Activated naive CD8-positive, alpha-beta T cell (primary cell): ENCODE measurements around the gene CHN2.

Source experiments
- H3K27ac Mint-ChIP-seq: one replicate; pipeline ENCODE4 v1.8.0; 2021; ENCODE audit warnings: mixed read lengths
- H3K27me3 Mint-ChIP-seq: one replicate; pipeline ENCODE4 v1.8.0; 2021; ENCODE audit warnings: mixed read lengths
- H3K36me3 Mint-ChIP-seq: one replicate; pipeline ENCODE4 v1.8.0; 2021; ENCODE audit warnings: mixed read lengths
- H3K4me1 Mint-ChIP-seq: one replicate; pipeline ENCODE4 v1.8.0; 2021; ENCODE audit warnings: low read depth, mixed read lengths
- H3K4me3 Mint-ChIP-seq: one replicate; pipeline ENCODE4 v1.8.0; 2021; ENCODE audit warnings: mild to moderate bottlenecking, mixed read lengths
- H3K9me3 Mint-ChIP-seq: one replicate; pipeline ENCODE4 v1.8.0; 2021; ENCODE audit warnings: low read depth, mixed read lengths

Gene CHN2

DNA sequence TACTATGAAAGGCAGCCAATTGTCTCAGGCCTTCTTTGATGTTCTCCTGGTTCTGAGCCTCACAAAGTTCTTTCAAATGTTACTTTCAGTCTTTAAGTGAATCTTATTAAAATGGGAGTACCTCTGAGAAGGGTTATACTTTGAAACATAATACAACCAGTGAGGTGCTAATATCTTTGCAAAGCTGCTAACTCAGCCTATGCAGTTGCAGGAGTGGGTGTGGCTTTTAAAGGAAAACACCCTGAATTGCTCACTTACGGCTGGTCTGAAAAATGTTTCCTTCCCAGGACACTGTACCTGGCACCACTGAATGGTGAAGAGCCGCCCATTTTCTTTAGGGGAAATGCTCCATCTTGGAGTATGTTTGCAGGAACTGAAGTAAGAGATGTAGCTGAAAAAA lies 130.9 kb downstream of the CHN2 start:
- Mint-ChIP-seq H3K9me3 (no peaks in the 10 kb centered on the region), H3K27ac (no peak overlapping the region), H3K4me1 (peaks cover 17% of the 10 kb centered on the region), H3K36me3 (no peaks in the 10 kb centered on the region), H3K4me3 (no peak overlapping the region), H3K27me3 (peaks cover 3% of the 10 kb centered on the region)

DNA sequence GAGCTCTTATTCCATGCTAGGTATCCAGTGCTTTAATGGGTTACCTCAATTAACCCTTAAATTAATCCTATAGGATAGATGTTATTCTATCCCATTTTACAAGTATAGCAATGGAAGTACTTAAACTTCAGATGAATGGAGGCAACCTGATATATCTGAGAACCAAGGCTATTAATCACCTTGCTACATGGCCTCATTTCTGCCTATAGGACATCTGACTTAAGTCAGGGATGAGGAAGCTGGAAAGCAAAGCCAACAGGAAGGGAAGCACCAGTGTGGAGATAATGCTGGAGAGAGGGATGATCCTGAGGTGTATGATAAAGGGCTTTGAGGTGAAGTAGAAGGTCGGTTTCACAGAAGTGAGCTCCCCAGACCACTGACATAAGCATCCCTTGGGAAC lies 132.3 kb downstream of the CHN2 start:
- H3K36me3 Mint-ChIP-seq: no peaks in the 10 kb centered on the region
- H3K4me1 Mint-ChIP-seq: peaks cover 18% of the 10 kb centered on the region
- H3K27ac Mint-ChIP-seq: no peak overlapping the region
- H3K9me3 Mint-ChIP-seq: no peaks in the 10 kb centered on the region
- H3K27me3 Mint-ChIP-seq: peaks cover 3% of the 10 kb centered on the region
- H3K4me3 Mint-ChIP-seq: no peak overlapping the region

DNA sequence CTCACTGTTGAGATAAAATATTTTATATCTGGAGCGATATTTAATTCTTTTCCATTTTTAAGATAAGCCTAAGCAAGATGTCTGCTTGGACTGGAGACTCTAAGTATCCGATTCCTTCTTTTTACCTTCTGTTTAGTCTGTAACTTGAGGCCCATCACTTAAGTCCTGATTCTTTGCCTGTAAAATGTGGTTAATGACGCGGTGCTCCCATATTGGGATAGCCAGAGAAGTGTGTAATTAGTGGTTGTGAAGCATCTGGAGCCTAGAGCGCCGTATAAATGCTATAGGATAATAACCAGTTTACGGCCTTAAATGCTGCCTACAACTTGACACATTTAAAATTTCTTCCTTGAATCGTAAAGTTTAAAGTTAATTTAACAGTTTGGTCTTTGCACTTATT lies 132.9 kb downstream of the CHN2 start:
- Mint-ChIP-seq H3K36me3 (no peaks in the 10 kb centered on the region), H3K4me3 (no peak overlapping the region), H3K4me1 (peaks cover 18% of the 10 kb centered on the region), H3K27ac (no peak overlapping the region), H3K27me3 (peaks cover under 1% of the 10 kb centered on the region), H3K9me3 (no peaks in the 10 kb centered on the region)

DNA sequence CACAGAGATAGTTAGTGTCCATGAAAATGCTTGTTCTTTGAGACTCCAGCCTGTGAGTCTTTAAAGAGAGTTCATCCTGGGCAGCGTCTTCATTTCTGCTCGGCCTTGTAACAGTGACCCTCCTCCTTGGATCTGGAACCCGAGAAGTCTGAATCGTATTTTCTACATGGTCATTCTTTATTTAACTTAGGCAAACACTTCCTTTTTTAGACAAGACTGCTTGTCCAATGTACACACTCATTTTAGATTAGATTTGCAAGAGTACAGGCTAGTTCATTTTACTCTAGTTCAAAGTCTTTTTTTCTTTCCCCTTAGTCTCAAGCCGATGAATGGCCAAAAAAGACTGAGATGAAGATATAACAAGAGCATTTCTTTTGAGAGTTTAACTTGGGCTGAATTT lies 133.5 kb downstream of the CHN2 start:
- H3K4me3 Mint-ChIP-seq: no peak overlapping the region
- no peaks in the 10 kb centered on the region for H3K27me3 Mint-ChIP-seq
- H3K4me1 Mint-ChIP-seq: peaks cover 18% of the 10 kb centered on the region
- H3K9me3 Mint-ChIP-seq: no peaks in the 10 kb centered on the region
- H3K36me3 Mint-ChIP-seq: no peaks in the 10 kb centered on the region
- H3K27ac Mint-ChIP-seq: no peak overlapping the region

DNA sequence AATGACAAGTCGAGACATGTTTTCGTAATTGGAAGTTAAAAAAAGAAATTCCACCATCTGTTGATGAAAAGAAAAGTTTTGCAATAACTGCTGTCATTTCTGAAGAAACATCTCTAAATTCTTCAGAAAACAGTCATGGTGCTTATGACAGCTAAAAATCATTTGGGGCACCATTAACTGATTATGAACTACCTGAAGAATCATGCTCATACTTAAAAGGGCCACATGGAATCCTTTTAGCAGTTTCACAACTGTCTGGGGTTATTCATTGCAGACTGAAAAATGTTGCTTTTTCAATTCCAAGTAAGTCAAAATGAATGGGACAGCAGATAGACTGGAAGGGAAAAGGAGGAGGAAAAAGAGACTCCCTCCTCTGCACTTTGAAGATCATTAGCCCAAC lies 134.2 kb downstream of the CHN2 start:
- no peaks in the 10 kb centered on the region for H3K27me3 Mint-ChIP-seq
- no peaks in the 10 kb centered on the region for H3K36me3 Mint-ChIP-seq
- H3K27ac Mint-ChIP-seq: no peak overlapping the region
- no peaks in the 10 kb centered on the region for H3K9me3 Mint-ChIP-seq
- peaks cover 18% of the 10 kb centered on the region for H3K4me1 Mint-ChIP-seq
- H3K4me3 Mint-ChIP-seq: no peak overlapping the region

DNA sequence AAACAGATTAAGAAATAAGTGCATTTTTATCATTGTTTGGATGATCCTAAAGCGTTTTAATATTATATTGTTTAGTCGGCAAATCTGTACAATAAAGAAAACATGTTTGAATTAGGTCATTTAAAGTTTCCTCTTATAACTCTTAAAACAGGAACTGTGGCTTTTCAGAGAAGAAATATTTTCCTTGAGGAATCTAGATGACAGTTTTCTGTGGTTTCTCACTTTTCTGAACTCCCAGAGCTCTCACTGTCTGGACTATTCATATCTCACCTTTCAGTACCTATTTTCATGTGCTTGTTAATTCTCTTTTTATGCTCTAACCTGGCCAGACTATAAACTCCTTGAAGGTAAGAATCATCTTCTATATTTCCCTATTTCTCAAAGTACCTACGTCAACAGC lies 135.1 kb downstream of the CHN2 start:
- no peak overlapping the region for H3K4me3 Mint-ChIP-seq
- H3K36me3 Mint-ChIP-seq: no peaks in the 10 kb centered on the region

DNA sequence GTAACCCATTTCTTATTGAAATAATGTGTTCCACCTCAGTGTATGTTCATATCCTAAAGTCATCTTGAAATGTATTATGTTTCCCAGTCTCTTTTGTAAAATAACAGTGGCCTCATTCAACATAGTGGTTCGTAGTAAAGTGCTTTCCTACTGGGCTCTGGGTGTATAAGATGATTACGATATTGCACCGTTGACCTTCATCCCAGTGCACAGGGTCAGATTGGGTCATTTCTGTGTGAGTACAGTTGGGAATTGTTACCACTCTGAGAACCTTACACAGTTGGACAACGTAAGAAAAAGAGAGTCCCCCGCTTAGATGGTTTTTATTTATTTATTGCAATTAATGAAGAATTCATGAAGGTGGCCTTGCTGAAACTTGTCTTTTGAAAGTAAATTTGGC lies 135.6 kb downstream of the CHN2 start:
- no peaks in the 10 kb centered on the region for H3K9me3 Mint-ChIP-seq
- H3K36me3 Mint-ChIP-seq: no peaks in the 10 kb centered on the region
- H3K27me3 Mint-ChIP-seq: no peaks in the 10 kb centered on the region
- no peak overlapping the region for H3K4me3 Mint-ChIP-seq
- H3K4me1 Mint-ChIP-seq: peaks cover 18% of the 10 kb centered on the region
- peak overlapping the region; percentile 18 for H3K27ac Mint-ChIP-seq

More for the DNA sequence above, 135.1 kb downstream of the CHN2 start:
- Mint-ChIP-seq H3K27ac (no peak overlapping the region), H3K9me3 (no peaks in the 10 kb centered on the region), H3K4me1 (peaks cover 18% of the 10 kb centered on the region), H3K27me3 (no peaks in the 10 kb centered on the region)

DNA sequence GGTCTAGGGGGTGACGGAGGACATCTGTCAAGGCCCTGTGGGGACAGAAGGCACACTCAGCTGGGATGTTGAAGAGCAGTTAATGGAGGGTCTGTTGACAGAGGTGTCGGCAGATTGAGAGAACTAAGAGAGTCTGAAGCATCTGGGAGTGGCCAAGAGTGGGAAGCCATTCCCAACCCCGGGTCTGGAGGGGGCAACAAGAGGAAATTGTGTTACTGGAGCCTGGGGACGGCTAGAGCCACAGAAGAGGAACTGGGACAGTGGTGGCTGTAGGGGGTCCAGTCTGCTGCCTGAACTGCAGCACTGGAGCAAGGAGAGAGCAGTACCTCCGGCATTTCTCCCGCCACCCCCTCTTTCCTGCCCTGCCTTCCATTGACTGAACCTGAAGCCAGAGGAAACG lies 136.6 kb downstream of the CHN2 start:
- no peak overlapping the region for H3K4me3 Mint-ChIP-seq
- peaks cover 27% of the 10 kb centered on the region for H3K4me1 Mint-ChIP-seq
- H3K36me3 Mint-ChIP-seq: no peaks in the 10 kb centered on the region
- no peaks in the 10 kb centered on the region for H3K9me3 Mint-ChIP-seq
- H3K27me3 Mint-ChIP-seq: no peaks in the 10 kb centered on the region
- H3K27ac Mint-ChIP-seq: no peak overlapping the region

DNA sequence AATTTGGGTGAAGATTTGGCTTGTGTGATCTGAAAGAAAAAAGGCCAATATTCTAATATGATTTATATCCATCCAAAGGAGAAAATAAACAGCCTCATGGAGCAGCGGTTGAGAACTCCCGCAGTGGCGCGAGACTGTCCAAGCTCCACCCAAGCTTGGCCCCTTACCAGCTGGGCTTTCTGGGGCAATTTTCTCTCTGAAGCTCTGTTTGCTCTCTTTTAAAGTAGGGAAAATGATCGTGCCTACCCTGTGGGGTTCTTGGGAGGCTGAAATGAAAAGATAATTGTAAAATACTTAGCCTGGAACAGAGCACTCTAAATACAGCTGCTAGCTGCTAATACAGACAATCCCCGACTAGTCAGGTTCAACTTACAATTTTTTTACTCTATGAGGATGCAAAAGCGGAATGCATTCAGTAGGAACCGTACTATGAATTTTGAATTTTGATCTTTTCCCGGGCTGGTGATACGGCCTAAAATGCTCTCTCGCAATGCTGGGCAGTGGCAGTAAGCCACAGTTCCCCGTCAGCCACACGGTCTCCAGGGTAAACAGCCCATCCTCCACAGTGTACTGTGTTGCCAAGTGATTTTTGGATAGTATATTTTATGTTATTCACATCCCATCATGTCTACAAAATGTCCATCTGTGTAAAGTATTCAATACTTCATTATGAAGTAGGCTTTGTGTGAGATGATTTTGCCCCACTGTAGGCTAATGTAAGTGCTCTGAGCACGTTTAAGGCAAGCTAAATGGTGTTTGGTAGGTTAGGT lies 137.7 kb downstream of the CHN2 start:
- no peaks in the 10 kb centered on the region for H3K27me3 Mint-ChIP-seq
- H3K36me3 Mint-ChIP-seq: no peaks in the 10 kb centered on the region
- H3K9me3 Mint-ChIP-seq: no peaks in the 10 kb centered on the region
- peaks cover 35% of the 10 kb centered on the region for H3K4me1 Mint-ChIP-seq
- H3K4me3 Mint-ChIP-seq: no peak overlapping the region
- H3K27ac Mint-ChIP-seq: no peak overlapping the region

DNA sequence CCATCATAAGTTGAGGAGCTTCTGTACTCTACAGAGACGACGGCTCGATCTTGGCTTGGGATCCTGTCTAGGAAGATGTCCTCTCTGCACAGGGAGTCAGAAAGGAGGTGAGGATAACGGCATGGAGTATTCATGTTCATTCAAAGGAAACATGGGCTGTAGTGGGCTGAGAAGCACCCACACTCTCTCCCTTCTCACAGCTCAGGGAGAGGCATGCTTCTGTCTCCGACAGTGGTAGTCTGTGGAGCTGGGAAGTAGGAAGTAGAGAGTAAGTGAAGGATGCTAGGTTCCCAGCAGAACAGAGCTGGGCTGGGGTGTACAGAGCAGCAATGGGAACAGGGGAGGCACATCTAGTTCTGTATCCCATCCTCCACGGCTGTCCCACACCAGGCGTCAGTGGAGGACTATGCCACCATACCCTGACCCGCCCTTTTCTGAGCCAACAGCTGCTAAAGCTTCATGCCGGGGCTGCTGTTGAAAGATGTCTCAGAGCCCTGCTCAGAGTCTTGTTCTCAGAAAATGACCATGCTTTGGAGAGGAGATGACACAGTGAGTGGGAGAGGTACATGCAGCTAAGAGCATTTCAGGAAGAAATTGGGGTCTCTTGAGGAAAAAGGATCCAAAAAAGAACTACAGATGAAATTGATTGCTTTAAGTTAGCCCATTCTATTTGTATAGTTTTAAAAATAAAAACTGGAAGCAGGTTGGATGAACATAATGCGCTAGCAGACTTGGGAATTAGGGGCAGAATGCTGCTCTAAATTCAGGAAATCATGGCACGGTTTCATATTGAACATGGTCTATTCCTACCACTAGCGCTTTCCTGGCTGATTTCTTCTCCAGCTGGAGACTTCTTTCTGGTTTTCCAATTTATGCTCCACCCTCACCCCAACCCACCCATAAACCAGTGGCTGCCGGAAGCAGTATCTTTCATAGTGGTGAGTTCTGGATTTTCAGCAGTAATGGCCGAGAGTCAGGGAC lies 138.6 kb downstream of the CHN2 start:
- Mint-ChIP-seq H3K4me3 (no peak overlapping the region), H3K9me3 (no peaks in the 10 kb centered on the region), H3K36me3 (no peaks in the 10 kb centered on the region), H3K27ac (no peak overlapping the region), H3K27me3 (no peaks in the 10 kb centered on the region), H3K4me1 (peaks cover 45% of the 10 kb centered on the region)

DNA sequence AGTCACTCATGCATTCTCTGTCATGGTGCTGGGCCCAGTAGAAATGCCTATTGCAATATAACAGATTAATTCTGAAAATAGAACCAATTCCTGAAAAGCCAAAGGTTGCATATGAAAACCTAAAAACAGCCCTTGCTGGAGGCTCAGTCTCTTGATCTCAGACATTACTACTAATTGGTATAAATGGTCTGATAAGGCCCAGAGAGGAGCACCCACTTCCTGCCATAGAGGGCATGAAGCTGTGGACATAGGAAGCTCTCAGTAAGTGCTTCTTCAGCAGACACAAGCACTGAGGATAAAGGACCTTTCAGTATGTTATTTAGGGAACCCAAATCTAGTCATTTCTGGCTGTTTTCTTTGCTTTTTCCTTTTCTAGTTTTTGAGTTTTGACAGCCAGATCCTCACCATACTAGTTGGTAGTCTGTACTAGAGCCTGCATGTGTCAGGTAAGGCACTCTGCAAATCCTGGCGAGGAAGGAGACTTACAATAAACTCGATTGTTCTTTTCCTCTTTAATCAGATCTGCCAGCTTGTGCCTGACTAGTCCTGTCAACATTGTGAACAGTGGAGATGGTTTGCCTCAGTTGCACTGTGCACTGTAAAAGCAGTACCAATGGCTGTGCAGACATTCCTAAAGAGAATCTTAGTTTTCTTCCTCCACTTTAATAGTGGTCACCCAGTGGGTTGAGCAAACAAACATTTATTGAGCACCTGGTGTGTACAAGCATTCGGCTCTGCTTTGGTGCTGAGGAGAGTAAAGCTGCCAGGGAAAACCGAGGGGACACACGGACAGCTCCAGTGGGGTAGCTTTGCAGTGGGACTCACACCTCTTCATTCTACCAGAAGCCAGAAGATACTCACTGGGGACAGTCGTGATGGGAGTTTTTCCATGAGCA lies 140.9 kb downstream of the CHN2 start:
- H3K36me3 Mint-ChIP-seq: no peaks in the 10 kb centered on the region
- peaks cover 34% of the 10 kb centered on the region for H3K4me1 Mint-ChIP-seq
- no peaks in the 10 kb centered on the region for H3K27me3 Mint-ChIP-seq
- no peaks in the 10 kb centered on the region for H3K9me3 Mint-ChIP-seq
- H3K4me3 Mint-ChIP-seq: no peak overlapping the region
- H3K27ac Mint-ChIP-seq: no peak overlapping the region

DNA sequence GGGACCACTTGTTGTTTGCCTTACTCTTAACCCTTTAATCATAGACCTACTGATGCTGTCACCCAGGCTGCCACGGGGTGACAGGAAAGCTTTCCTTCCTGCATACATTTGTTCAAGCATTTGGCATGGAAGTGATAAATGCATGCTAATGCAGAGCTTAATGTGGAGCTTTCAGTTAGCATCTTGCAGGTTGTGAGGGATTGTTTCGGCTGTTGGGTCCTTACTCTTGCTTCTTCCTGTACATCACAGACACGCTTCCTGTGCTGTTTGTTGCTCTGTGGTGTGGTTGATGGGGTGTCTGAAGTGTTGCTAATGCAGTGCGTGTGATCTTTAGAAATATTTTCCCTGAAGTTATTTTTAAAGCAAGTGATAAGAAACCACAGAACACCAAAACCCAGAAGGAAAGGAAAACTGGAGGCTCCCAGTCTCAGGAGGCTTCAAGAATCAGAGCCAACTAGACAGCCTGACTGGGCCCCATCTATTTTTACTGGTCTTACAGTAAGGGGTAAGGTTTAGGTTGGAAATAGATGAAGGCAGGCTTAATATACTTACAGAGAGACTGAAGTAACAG lies 143.1 kb downstream of the CHN2 start:
- Mint-ChIP-seq H3K27me3 (no peaks in the 10 kb centered on the region), H3K4me1 (peaks cover 33% of the 10 kb centered on the region), H3K27ac (peak overlapping the region; percentile 55), H3K4me3 (peak overlapping the region; percentile 49), H3K36me3 (no peaks in the 10 kb centered on the region), H3K9me3 (no peaks in the 10 kb centered on the region)

DNA sequence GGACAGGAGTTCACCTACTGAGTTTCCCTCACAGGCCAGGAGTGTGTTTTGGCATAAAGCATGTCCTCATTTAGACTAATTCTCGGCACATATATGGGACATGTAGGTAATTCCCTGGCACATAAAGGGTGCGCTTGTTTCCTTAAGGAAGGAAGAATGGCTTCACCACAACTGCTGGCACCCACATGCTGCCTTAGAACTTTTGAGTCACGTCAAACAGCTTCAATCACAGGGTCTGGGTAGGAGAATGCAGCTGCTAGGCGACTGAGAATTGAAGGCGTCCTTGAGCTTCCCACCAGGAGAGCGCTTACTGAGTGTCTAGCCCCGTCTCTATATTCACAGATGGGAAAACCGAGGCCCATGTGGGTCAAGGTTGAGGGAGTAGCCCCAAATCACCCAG lies 146.1 kb downstream of the CHN2 start:
- Mint-ChIP-seq H3K27ac (no peak overlapping the region), H3K4me1 (peaks cover 27% of the 10 kb centered on the region), H3K4me3 (no peak overlapping the region), H3K9me3 (no peaks in the 10 kb centered on the region), H3K36me3 (no peaks in the 10 kb centered on the region), H3K27me3 (no peaks in the 10 kb centered on the region)

DNA sequence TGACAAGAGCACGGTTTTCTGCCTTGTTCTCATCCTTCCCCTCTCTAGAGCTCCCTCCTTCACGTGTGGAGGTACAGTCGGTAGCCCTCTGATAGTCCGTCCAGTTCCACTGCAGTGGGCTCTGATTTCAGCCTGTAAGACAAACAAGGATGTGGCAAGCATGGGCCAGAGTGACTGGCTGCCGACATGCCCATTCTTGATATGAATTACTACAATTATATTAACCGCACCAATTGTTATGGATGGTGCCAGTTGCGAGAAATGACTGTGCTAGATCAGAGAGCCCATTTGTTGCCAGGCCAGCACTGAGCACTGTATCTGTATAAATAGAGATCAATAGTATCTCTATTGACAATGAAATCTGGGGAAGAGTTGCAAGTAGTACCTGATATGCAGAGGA lies 146.6 kb downstream of the CHN2 start:
- H3K9me3 Mint-ChIP-seq: no peaks in the 10 kb centered on the region
- no peak overlapping the region for H3K4me3 Mint-ChIP-seq
- H3K27ac Mint-ChIP-seq: no peak overlapping the region
- peaks cover 24% of the 10 kb centered on the region for H3K4me1 Mint-ChIP-seq
- H3K36me3 Mint-ChIP-seq: no peaks in the 10 kb centered on the region
- no peaks in the 10 kb centered on the region for H3K27me3 Mint-ChIP-seq
